Right ventricle myocardium inferior (tissue), 1 donor: Measurements from ENCODE around the gene RNF123. TPM values are rescaled to one million over a fixed set of nuclear protein-coding genes. Genes with fewer than 3 reads are reported as not detected.

Experiments
- ATAC-seq: fragments of 200-7000 bp; cut with Tn5 transposase; one replicate; pipeline ENCODE4 v1.9.1; 2020; ENCODE audit warnings: mild to moderate bottlenecking, moderate library complexity
- DNase-seq: peaks from one replicate; pipeline ENCODE4 v3.0.0; 2021; ENCODE audit errors: missing footprints
- intact Hi-C: fragments of 100-400 bp; cut with DNase I; formaldehyde crosslinking; loops from one replicate; pipeline ENCODE4 v1.11.0; 2022
- total RNA-seq: library from RNA; stranded (reverse); fragmentation: NEBNext Ultra II Directional; extraction: Animal tissue kit (Norgen Biotek cat#: 25700); gene quantifications from one replicate; pipeline ENCODE4 v1.2.1, GENCODE V29; 2021
- donor health status: DM: no; HTN: yes; CAD: no; lungs with severe emphysema.

RNF123 gene
- total RNA-seq, 1 donor from 2014 or later, result 46.1 TPM

GRCh38 chr3:49656541-49657112 lies 32.7 kb upstream of the RNF123 start:
- intact Hi-C loops, result no loop called here
- ATAC-seq (no peak), DNase-seq (peak; percentile 7)

DNA sequence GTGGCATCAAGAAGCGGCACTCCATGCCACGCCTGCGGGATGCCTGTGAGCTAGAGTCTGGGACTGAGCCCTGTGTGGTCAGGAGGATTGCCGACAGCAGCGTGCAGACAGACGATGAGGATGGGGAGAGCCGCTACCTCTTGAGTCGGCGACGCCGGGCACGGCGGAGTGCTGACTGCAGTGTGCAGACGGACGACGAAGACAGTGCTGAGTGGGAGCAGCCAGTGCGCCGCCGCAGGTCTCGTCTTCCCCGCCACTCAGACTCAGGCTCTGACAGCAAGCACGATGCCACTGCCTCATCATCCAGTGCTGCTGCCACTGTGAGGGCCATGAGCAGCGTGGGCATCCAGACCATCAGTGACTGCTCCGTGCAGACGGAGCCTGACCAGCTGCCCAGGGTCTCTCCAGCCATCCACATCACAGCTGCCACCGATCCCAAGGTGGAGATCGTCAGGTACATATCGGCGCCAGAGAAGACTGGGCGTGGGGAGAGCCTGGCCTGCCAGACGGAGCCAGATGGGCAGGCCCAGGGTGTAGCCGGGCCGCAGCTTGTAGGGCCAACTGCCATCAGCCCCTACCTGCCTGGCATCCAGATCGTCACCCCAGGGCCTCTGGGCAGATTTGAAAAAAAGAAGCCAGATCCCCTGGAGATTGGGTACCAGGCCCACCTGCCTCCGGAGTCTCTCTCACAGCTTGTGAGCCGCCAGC lies 32.0 kb upstream of the RNF123 start:
- intact Hi-C loops, result no loop called here
- ATAC-seq (no peak), DNase-seq (peak; percentile 56)

DNA sequence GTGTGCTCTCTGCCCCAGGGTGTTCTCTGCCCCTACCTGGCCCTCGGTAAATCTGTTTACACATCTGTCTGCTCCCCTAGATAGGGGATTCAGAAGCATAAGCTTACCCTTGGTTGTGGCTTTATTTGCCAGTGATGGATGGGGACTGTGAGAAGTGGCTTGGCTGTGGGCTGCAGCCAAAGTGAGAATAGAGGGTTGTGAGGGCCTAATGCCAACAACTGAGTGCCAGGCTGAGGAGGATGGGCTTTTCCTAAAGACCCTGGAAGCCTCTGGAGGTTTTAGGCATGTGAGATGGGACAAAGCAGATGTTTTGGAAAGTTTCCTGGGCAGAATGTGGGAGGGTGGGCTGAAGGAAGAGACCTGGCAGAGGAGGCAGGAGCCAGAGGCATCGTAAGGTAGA lies 30.6 kb upstream of the RNF123 start:
- DNase-seq (no peak), ATAC-seq (no peak)
- intact Hi-C loops, result no loop called here

DNA sequence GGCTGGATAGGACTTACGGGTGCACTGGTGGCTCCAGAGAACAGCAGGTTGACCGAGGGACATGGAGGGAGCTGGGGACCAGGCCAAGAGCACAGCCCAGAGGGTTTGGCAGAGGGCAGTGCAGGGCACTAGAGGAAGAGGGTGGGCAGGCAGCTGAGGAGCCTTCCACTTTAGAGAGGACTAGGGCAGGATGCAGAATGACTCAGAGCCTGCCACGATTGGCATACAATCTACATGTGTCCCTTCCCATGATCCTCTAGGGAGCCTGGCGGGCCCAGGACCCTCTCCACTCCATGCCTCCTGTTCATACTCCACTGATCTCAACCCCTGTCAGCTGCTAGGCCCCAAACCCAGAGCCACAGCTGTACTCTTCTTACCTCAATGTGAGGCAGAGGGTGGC lies 29.6 kb upstream of the RNF123 start:
- ATAC-seq (no peak), DNase-seq (no peak)
- intact Hi-C loops, result no loop called here

- intact Hi-C loops, result no loop called here
- ATAC-seq (no peak), DNase-seq (no peak)
Observed at GRCh38 chr3:49661281-49661680, 28.1 kb upstream of the RNF123 start.

GRCh38 chr3:49662021-49662420 lies 27.3 kb upstream of the RNF123 start:
- intact Hi-C loops, result no loop called here
- DNase-seq, result no peak
- ATAC-seq, result no peak

DNA sequence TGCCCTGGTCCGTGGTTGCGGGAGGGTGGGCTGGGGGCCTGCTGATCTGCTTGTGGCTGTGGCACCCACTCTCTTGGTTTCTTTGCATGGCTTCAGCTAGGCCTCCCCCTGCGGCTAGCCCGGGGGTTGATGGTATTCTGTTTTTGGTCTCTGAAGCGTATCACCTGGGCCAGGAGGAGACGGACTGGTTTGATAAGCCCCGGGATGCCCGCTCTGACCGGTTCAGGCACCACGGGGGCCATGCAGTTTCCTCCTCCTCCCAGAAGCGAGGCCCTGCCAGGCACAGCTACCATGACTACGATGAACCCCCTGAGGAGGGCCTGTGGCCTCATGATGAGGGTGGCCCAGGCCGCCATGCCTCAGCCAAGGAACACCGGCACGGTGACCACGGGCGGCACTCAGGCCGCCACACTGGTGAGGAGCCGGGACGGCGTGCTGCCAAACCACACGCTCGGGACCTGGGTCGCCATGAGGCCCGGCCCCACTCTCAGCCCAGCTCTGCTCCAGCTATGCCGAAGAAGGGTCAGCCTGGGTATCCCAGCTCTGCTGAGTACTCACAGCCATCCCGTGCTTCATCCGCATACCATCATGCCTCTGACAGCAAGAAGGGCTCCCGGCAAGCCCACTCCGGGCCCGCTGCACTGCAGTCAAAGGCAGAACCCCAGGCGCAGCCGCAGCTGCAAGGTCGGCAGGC lies 26.5 kb upstream of the RNF123 start:
- intact Hi-C loops, result no loop called here
- DNase-seq, result no peak
- no peak for ATAC-seq

DNA sequence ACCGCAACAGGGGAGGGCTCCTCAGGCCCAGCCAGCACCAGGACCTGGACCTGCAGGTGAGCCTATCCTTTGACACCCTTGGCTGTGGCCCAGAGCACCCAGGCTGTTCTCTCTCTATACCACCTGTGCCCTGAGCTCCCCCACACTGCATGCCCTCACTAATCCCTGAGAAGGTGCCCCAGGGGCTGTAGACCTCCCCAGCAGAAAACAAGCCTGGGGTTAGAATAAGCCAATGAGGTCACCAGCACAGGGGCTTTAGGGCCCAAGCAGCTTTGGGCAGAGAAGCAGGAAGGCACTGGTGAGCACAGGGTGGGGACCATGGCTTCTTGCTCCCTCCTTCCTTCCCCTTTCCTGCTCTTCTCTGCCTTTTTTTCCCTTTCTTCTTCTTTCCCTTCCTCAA lies 25.5 kb upstream of the RNF123 start:
- ATAC-seq, result no peak
- no peak for DNase-seq
- intact Hi-C loops, result no loop called here

DNA sequence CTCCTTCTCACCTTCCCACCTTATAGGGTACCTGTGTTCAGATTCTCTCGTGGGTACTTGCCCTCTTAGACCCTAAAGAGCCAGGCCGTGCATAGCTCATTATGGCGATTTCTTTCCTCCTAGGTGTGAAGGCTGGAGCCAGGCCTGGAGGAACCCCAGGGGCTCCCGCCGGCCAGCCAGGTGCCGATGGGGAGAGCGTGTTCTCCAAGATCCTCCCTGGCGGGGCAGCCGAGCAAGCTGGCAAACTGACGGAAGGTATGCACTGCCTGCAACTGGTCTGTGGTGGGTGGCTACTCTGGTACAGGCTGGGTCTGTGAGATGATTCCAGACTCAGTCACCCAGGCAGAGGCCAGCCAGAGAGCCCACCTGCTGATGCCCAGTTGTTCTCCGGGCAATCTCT lies 25.1 kb upstream of the RNF123 start:
- ATAC-seq (no peak), DNase-seq (no peak)
- intact Hi-C loops, result no loop called here

GRCh38 chr3:49665822-49666519 lies 23.4 kb upstream of the RNF123 start:
- DNase-seq (no peak), ATAC-seq (no peak)
- intact Hi-C loops, result no loop called here

DNA sequence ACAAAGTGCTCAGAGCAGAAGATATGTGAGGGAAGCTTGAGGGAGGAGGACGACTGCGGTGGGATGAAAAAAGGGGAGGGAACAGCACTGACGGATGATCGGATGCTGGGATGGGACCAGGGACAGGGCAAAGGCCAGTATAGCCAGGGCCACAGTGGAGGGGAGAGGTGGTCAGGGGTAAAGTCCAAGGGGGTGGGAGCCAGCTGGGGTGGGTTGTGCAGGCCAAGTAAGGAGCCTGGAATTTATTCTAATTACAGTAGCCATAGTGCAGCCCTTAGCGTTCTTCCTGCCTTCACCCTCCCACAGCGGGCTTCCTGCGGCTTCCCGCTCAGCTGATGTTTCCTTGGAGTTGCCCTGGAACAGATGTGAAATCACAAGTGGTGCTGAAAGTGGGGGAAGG lies 22.8 kb upstream of the RNF123 start:
- intact Hi-C loops, result no loop called here
- no peak for DNase-seq
- ATAC-seq, result no peak

- no peak for ATAC-seq
- no peak for DNase-seq
- intact Hi-C loops, result no loop called here
Observed at GRCh38 chr3:49667701-49668413, 21.5 kb upstream of the RNF123 start.

GRCh38 chr3:49668414-49668797 lies 21.0 kb upstream of the RNF123 start:
- intact Hi-C loops, result no loop called here
- no peak for ATAC-seq
- DNase-seq, result no peak

GRCh38 chr3:49668861-49669260 lies 20.5 kb upstream of the RNF123 start:
- ATAC-seq (no peak), DNase-seq (no peak)
- intact Hi-C loops, result no loop called here

DNA sequence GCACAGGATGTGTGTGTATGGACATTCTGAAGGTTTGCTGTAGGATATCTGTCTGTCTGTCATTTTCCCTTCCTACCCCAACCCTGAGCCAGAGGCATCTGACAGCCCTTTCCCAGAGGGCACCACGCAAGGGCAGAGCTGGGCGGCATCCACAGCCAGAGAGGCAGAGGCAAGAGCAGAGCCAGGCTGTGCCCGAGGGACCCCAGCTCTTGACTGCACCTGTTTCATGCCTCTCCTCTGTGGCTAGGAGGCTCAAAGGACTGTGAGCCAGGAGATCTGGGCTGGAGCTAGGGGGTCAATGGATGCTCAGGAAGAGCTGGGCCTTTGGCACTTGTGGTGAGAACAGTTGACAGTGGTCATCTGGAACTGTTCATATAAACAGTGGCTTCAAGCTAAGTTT lies 20.0 kb upstream of the RNF123 start:
- intact Hi-C loops, result no loop called here
- DNase-seq (no peak), ATAC-seq (no peak)

GRCh38 chr3:49670940-49671290 lies 18.4 kb upstream of the RNF123 start:
- DNase-seq (no peak), ATAC-seq (no peak)
- intact Hi-C loops, result loop anchor here (1.0 to 5.0 kb wide), 2 partner anchors 132 to 204 kb away; no protein-coding TSS in a partner anchor

- ATAC-seq (no peak), DNase-seq (no peak)
Observed at GRCh38 chr3:49671291-49672288, 17.8 kb upstream of the RNF123 start.

GRCh38 chr3:49673121-49673714 lies 16.1 kb upstream of the RNF123 start:
- intact Hi-C loops, result loop anchor here (5.0 kb wide), 1 partner anchor 206 kb away; no protein-coding TSS in a partner anchor
- DNase-seq, result no peak
- no peak for ATAC-seq

More at GRCh38 chr3:49671291-49672288, 17.8 kb upstream of the RNF123 start:
- intact Hi-C loops, result loop anchor here (1.0 to 5.0 kb wide), 2 partner anchors 132 to 204 kb away; no protein-coding TSS in a partner anchor
